Stimulated activated naive CD8-positive, alpha-beta T cell treated with anti-CD3 and anti-CD28 coated beads, Interleukin-15, Interleukin-2, amounts not matched to agents 100 U/mL and 50 U/mL, for 24 hours (primary cell): ENCODE results near the gene SOX6.
"Not testable (repeated sequence)": the region's sequence is repeated elsewhere in the genome, so short reads cannot be mapped to it uniquely, and the experiment has no call there.

Experiments used
- ATAC-seq: fragments of 150-1000 bp; cut with Tn5 transposase; one replicate; pipeline ENCODE4 v1.10.0; 2021
- DNase-seq: peaks from one replicate; pipeline ENCODE4 v3.0.0; 2021

The SOX6 gene

DNA sequence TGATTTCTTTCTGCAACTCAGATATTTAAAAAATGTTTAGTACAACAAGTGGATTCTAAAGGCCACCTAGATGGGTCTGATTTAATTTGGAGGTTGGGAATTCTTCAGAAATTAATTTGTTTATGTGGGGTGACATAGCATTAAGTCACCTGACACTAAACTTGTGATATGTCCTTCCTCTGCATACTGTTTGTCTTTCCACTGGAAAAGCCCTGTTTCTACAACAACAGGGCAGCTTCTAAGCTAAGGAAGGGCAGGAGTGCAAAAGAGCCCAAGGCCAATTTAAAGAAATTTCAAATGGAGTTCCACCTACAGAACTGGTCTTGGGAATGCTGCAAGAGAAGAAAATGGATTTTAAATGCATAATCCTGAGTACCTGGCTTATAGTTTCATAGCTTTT lies 319.2 kb downstream of the SOX6 start:
- ATAC-seq (no peak), DNase-seq (no peak)

DNA sequence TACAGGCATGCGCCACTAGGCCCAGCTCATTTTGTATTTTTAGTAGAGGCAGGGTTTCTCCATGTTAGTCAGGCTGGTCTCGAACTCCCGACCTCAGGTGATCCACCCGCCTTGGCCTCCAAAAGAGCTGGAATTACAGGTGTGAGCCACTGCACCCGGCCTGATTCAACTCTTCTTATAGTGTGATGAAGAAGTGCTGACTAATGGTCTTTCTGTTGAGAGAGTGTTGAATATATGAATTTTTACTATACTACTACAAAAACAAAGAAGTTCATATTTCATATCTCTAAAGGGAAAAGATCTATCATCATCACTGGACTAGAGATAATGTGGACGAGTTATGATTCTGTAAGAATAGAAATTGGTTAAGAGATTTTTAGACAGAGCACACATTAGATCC lies 320.1 kb downstream of the SOX6 start:
- DNase-seq (no peak), ATAC-seq (no peak)

DNA sequence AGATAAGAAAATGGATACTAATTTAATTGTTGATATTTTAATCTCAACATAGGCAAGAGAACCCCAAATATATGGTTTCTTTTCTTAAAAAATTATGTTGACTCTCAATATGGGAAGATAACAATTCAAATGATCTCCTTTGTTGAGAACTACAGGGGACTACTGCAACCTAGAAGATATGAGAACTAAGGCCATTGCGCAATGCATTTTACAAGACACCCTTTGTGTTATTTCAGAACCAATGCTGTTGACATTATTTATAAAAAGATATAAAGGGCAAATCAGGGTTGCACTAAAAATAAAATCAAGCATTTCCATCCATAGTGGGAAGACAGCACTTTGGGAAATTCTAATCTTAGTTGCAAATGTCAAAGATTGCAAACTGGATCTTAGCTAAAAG lies 322.3 kb downstream of the SOX6 start:
- ATAC-seq (no peak), DNase-seq (no peak)

DNA sequence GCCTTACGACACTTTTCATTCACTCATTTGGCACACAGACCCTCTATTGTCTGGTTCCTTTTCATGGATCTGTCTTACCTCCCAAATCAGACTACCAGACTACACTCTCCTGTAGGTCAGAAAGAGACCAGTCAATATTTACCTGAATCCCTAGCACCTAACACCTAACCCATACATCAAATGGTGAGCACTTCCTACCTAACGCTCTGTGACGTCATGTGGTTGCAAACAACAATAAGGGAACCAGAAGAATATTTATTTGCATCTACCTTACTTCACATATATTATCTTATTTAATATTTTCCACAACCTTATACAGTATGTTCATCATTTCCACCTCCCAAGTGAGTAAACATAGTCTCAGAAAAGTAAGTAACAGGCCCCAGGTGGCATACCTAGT lies 323.4 kb downstream of the SOX6 start:
- ATAC-seq: no peak
- DNase-seq: no peak

DNA sequence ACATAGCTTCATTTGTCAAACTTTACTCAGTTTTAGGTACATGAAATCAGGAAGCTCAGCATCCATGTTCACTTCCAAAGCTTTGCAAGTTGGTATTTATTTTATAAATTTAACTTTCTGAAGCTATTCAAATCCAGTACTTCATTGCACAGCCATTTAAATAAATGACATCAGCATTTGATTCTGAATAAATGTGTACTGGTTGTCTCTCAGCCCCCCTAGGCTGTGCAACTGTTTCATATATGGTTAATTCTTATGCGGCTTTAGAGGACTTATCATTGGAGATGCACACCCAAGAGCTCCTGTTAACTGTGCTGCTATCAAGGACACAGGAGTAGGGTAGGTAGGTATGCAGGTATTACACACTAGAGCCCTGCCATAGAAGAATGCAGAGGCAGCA lies 325.1 kb downstream of the SOX6 start:
- ATAC-seq (no peak), DNase-seq (no peak)

DNA sequence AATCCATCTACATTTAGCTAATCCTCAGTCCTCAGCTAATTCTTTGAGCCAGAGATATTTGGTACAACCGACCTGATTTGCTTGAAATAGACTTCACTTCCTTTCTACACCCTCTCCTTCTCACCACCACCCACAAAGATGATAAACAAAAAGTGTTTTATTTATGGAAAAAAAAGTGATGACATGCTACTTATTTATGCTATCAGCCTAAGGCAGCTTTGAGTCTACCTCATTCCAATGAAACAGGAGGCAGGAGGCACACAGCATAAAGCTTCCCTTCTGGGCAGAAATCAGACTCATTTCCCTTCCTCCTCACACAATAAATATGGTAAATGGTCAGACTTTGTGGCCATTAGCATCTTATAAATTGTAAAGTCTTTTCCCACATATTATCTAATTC lies 325.7 kb downstream of the SOX6 start:
- ATAC-seq (no peak), DNase-seq (no peak)

DNA sequence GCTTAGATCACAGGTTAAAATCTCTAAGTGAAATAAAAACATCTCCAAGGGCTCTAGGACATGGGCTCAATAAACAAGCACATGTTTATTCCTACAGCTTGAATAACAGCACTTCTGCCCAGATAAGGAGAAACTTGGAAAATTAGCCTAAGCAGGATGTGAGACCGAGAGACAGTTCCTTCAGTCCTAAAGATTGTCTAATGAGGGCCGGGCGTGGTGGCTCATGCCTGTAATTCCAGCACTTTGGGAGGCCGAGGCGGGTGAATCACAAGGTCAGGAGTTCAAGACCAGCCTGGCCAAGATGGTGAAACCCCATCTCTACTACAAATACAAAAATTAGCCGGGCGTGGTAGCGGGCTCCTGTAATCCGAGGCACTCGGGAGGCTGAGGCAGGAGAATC lies 327.2 kb downstream of the SOX6 start:
- DNase-seq, ATAC-seq: not testable (repeated sequence)

DNA sequence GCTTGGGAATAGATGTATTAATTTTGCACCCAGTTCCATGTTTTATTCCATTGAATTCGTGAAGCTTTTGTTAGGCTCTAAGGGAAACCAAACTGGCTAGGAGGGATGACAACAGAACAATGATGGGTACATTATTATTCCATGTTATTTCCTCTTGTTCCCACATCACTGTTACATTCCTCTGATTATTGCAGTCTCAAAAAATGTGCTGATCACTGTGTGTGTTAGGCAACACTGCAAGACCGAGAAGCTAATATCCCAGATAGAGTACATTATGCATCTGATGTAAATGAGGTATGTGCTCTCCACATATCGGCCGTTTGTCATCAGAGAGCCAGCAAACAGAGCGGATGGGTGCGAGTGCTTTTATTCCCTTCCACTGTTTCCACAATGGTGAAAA lies 327.9 kb downstream of the SOX6 start:
- no peak for DNase-seq

DNA sequence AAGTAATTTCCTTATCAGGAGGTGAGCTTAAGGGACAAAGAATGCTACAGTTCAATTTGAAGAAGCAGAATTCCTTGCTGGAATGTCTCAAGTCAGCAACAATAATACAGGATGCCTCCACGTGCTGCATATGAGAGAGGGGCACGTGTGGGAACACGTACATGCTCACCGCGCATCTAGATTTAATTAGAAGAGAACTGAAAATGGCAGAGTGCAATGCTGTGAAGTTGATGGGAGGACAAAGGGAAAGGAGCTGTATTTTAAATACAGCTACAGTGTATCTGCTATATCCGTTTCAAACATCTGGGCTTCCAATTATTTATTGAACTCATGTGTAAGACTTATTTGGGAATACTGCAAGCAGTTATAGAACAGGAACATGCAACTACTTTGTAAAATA lies 328.7 kb downstream of the SOX6 start:
- DNase-seq: no peak
- no peak for ATAC-seq

More for the DNA sequence above, 327.9 kb downstream of the SOX6 start:
- ATAC-seq: no peak

DNA sequence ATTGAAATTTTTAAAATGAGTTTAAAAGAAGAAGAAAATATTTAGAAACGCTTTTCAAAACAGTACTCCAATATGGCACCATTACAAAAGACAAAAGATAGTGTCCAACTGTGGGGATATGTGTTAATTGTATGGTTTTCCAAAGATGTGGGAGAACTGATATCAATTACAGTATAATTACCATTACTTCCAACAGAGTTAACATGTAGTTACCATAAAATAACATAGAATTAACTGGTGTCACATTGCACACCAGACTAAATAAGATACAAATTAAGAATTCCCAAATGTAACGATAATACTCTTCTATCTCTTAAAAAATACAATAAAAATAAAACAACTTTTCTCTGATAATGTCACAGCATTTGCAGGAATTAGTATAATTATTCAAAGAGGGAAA lies 329.5 kb downstream of the SOX6 start:
- DNase-seq: no peak
- ATAC-seq: no peak

DNA sequence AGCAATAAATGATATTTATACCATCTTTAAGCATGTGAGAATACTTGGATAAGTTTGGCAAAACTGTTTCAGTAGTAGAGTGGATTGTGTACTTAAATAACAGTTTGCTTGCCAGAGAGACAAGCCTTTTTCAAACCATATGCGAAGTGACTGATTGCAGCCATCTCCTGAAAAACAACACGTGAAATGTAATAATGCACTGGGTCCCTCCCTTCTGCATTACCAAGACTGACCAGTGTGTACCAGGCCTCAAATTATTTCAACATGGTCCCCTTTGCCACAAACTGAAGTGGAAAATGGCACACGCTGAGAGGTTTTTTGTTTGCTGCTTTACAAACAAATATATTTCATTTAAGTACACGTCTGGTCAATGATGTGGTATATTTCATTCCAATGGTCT lies 337.4 kb downstream of the SOX6 start:
- ATAC-seq (no peak), DNase-seq (no peak)

DNA sequence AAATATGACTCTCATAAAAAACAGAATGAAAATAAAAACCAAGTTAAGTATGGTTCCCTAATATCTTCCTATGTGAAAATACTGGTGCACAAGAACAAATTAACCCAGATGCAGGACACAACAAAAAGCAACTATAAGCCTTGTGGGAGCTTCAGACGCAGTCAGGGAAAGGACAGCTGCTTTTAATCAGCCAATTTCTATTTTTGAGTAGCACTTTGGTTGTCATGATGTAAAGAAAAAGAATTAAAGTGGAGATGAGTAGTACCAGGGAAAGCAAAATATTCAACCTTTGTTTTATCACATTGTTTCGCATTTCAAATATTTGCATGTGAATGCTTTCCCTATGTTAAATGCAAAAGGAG lies 339.9 kb downstream of the SOX6 start:
- ATAC-seq (no peak), DNase-seq (no peak)

DNA sequence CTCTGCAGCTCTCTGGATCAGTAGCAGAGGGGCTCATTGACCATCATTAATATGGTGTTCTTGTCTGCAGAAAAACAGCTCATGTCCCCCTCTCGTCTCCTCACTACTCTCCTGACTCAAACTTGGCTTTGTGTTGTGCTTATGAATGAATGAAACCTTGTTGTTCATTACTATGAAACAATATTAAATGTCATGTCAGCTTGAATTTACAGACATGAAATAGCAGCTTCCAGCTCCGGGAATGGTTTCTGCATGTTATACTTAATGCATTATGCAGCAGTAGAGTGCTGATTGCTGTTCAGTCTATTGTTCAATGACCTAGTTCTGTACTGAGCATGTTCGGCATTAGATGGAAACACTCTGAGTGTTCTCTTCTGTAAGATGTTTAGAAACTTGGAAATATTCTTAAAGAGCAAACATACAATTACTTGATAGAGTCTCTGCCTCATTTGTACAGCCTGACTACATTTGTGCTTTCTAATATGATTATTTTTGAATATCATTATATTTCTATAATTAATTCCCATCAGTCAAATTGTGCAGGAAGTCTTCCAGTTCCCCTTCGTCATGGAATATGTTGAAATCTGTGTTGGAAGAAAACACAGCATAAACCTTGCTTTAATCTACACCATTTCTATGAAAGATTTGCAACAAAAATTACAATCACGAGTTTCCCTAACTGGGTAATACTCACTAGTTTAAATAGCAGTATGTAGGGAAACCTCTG lies 340.4 kb downstream of the SOX6 start:
- ATAC-seq: no peak
- no peak for DNase-seq

DNA sequence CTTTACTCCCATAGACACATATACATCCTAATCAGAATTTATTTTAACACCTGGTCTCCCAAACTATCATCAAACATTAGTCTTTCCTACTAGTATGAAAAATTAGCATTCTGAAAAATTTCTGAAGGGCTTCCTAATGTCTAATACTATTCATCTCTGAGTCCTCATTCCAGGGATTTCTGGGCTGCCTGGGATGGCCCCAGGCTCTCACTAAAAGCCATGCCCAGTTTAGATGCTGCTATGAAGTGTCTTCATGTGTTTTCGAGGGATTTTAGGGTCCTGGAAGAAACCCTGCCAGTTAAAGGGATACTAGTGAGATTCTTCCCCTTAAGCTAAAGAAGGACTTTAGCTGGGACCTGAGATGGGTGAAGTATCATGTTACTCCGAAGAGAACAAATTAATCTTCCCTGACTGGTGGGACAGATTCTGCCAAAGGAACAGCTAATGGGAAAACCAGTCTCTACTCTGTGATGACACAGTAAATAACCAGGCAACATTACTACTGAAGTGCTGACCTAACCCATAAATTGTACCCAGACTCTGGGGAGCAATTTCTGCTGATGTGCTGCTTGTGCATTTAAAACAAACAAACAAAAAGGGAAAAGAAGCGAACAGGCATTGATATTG lies 342.6 kb downstream of the SOX6 start:
- DNase-seq: no peak
- ATAC-seq: no peak

DNA sequence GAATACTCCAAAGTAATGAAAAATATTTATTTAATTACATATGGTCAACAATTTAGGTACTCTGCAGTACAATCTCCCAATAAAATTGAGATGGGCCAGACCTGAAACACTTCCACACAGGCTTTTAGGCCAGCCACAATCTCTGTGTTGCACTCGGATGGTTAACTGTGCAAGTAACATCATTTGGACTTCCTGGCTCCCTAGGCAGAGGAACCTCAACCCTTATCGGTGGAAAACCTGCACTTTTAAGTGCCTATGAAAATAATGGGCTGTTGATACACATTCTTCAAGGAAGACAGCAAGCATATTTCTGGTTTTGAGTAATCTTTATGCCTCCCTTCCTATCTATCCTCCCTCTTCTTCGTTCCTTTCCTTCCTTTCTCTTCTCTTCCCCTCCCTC lies 343.1 kb downstream of the SOX6 start:
- ATAC-seq: no peak
- DNase-seq: no peak

DNA sequence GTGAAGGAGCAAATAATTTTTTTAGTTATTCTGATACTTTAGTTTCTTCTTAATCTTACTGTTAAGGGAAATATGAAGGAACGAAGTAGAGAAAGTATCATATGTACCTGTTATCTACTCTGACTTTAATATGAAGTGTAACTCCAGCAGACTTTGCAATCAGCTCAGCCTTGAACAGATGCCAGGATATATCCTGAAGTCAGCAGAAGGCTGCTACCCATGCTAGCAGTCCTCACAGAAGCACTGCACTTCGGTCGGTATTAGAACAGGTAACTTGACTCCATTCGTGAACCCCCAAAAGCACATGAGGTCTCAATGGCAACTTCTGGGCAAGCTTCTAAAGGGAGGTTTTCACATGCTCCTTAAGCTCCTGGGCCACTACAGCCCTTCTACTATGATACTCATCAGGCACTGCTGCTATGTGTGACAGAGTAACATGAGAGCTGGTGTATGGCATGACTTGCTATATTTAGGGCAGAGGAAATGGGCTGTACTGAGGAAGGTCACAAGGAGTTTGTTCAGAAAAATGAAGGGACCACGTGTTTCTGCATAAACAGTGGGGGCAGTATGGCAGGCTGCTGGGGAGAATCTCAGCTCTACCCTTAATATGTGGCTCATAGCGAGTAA lies 344.1 kb downstream of the SOX6 start:
- DNase-seq: no peak
- ATAC-seq: no peak

DNA sequence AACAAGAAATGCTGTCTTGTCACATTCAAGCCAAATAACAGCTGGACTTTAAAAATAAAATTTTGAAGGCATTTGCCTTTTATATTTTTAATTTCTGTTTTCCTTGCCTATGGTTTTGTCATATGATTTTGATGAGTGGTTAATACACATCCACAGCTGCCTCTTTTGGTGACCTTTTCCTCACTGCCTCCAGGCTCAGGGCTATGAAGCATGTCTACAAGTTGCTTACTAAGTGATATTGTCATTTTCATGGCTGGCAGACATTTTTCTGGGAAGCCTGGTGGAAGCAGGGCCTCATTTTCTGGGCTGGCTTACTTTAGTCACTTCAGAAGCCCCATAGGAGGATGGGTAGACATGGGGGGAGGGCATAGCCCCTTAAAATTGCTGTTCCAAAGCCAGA lies 344.9 kb downstream of the SOX6 start:
- DNase-seq: no peak
- ATAC-seq: no peak

DNA sequence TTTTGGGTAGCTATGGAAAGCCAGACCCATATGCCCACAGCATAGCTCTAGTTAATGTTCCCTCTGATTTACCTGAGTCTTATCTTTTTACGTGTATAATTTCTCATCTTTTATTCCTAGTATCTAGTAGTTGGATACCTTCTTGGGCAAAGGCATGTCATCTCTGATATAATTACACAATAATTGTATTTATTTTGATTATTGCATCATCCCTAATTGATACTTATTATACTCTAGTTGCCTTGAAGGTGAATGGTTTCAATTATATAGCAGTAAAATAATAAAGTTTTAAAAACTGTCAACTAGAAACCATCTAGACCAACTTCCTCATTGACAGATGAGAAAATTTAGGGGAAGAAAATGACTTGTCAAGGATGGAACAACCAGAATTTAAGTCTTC lies 347.3 kb downstream of the SOX6 start:
- DNase-seq (no peak), ATAC-seq (no peak)

DNA sequence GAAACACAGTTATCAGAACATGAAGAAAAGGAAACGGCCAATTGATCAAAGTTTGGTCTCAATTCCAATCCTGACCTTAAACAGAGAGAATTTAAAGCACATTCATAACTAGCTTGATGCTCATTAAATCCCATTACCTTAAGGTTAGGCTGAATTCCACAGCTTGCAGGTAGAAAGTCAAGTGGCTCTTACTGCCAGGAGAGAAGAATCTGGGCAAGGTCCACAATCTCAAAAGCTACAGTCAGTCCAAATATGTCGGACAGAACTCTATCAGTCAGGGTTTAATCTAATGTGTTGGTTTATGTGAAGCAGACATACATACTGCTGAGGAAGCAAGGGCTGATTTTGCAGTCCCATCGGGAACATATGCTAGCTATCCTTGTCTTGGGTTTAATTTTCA lies 348.8 kb downstream of the SOX6 start:
- ATAC-seq: no peak
- DNase-seq: no peak

DNA sequence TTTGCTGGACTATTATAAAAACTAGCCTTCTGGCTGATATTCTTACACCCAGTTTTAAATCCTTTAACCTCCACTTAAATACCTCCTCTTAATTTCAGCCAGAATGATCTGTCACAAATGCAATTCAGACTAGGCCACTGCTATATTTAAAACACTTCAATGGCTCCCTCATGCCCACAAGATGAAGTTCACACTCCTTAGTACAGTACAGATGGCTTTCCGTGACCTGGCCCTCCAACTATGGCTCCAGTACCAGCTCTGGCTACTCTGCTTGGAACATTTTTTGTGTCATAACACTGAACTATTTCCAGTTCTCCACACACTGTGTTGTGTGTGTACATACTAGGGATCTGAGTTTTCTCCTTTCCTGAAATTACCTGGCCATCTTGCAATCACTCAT lies 353.4 kb downstream of the SOX6 start:
- ATAC-seq: no peak
- DNase-seq: no peak

DNA sequence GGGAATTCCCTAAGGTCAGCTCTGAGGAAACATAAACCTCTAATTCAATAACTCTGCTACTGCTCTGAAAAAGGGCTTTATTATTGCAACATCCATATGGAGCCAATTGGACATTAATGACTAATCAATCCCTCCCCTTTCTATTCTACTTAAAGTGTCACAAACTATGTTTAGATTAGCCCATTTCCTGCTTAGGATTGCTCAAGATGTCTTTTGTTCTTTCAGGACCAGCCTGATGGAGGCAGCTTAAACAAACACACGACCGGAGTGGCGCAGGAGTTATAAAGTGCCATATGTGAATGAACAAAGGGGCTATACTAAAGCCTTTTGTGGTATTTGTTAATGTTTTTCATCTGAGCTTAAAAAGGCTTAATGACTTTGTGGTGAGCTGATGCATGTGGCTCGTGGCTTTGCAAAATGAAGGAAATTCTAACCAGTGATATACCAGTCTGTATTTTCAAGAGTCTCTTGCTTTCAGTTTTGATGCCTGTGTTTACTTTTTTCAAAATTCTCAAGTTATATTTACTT lies 354.4 kb downstream of the SOX6 start:
- DNase-seq: no peak
- ATAC-seq: no peak

DNA sequence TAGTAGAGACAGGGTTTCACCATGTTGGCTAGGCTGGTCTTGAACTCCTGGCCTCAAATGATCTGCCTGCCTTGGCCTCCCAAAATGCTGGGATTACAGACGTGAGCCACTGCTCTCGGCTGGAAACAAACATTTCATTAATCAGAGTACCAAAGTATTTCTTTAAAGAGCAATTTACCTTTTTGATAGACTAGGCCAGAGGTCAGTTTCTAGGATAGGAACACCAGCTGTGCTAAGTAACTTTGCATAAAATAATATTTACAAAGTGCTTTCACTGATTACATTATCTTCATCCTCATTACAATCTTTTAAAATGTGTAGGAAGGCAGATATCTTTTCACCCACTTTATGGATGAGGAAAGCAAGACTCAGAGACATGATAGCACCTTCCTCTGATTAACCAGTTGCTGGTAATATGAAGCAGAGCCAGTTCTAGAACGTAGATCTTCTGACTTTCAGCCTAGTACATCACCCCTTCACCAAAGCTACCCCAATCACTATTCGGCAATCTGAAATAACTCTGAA lies 355.2 kb downstream of the SOX6 start:
- ATAC-seq: no peak
- DNase-seq: no peak

DNA sequence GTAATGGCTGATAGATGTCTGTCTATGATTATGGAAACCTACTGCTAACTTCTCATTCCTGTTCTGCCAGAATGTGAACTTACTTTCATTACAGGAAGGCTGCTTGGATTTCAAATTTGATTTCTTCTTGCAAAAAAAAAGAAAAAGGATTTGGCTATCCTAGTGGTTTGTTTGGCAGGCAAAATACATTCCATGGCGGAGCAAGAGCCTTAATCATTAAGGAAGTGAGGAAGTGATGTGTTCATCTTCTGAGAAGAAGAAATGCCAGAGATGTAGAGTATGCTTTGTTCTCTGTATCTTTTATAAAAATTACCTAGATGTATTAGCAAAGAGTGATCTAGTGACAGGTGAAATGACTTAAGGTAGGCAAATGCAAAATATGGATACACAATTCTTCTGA lies 356.3 kb downstream of the SOX6 start:
- no peak for DNase-seq

DNA sequence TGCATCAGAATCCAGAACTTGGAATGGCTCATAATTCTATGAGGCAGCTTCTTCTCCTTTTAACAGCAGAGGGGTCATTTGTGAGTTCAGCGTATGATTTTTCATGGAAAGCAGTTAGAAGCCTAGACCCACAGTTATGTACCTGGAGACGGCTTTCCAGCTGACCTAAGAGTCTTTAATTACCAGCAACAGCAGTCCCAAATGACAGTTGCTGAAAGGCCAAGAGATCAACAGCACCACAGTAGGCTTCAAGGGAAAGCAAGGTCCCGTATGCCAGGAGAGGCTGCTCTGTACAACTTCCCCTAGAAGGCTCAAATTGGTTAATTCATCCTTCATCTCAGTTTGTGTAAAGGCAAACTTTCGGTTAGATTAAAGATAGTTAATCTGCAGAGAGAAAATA lies 363.0 kb downstream of the SOX6 start:
- no peak for ATAC-seq
- no peak for DNase-seq

More for the DNA sequence above, 356.3 kb downstream of the SOX6 start:
- no peak for ATAC-seq
